Left ventricle myocardium superior (tissue), 1 donor: ENCODE measurements around the gene TTN. TPM values are rescaled to one million over a fixed set of nuclear protein-coding genes. Genes with fewer than 3 reads are reported as not detected.
A peak's percentile ranks its signal among the peaks of the same experiment; 100 is the strongest.

ENCODE experiments used
- ATAC-seq: fragments of 200-7000 bp; cut with Tn5 transposase; one replicate; pipeline ENCODE4 v1.9.1; 2020; ENCODE audit warnings: mild to moderate bottlenecking, moderate library complexity
- DNase-seq: peaks from one replicate; pipeline ENCODE4 v3.0.0-alpha.2; 2020
- intact Hi-C: fragments of 100-400 bp; cut with micrococcal nuclease; formaldehyde crosslinking; loops from one replicate; pipeline ENCODE4 v1.11.0; 2022
- total RNA-seq: library from RNA; stranded (reverse); fragmentation: NEBNext Ultra II Directional; extraction: Animal tissue kit (Norgen Biotek cat#: 25700); gene quantifications from one replicate; pipeline ENCODE4 v1.2.1, GENCODE V29; 2021
- donor health status: DM: no; HTN: yes; CAD: no; lungs with severe emphysema.

The TTN gene
- total RNA-seq, 1 donor from 2014 or later, result 3,610 TPM

DNA sequence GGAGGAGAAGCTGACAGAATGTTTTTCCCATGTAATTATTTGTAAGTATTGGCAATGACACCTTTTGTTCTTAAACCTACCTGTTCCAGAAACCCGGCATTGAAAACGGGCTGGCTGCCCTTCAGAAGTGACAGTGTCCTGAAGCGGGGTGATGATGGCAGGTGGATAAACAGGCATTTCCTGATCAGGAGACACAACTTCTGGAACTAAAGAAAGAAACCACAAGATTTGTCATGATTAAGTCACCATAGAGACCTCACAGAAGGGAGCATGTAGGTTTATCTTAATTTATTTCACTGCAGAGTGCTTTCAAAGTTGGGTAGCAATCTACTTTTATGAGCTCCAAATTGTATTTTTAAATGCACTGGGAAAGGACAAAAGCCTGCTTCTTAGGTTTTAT lies 43.1 kb downstream of the TTN start:
- DNase-seq, result no peak
- intact Hi-C loops, result no loop called here
- no peak for ATAC-seq

GRCh38 chr2:178761759-178762371 lies 45.4 kb downstream of the TTN start:
- DNase-seq (no peak), ATAC-seq (no peak)
- intact Hi-C loops, result no loop called here

DNA sequence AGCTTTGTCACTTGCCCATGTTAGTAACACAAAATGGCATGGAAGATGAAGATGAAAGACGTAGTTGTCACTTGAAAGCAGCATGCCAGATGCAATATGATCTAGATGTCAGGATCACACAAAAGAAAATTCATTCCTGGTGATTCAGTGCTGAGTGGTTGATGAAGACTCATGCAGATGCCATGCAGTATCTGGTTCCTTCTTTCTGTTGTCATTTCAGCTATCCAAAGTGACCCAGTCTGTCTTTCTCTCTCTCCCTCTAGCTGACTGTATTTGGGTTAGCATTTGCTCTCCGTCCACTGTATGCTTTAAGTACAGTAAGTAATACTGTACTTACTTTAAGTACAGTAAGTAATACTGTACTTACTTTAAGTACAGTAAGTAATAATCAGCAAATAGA lies 50.4 kb downstream of the TTN start:
- DNase-seq (no peak), ATAC-seq (peak; percentile 49)
- intact Hi-C loops, result no loop called here

GRCh38 chr2:178756343-178756742 lies 50.9 kb downstream of the TTN start:
- intact Hi-C loops, result no loop called here
- no peak for DNase-seq
- ATAC-seq, result peak; percentile 6

GRCh38 chr2:178747767-178748166 lies 59.5 kb downstream of the TTN start:
- no peak for DNase-seq
- peak; percentile 25 for ATAC-seq
- intact Hi-C loops, result no loop called here

DNA sequence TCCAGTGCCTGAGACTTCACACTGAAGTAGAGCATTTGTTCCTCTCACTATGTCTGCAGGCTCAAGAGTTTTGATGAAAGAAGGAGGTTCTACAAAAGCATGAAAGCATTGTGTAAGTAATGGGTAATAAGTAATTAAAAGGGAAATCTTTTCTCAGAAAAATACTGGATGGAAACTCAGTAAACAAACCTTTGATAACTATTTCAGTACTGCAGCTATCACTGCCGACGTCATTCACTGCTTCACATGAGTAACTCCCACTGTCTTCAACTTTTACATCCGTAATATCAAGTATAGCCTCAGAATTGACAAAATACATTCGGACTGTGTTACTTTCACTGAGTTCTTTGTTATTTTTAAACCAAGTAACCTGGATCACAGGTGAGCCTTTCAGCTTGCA lies 72.7 kb downstream of the TTN start:
- DNase-seq (no peak), ATAC-seq (no peak)
- intact Hi-C loops, result no loop called here

DNA sequence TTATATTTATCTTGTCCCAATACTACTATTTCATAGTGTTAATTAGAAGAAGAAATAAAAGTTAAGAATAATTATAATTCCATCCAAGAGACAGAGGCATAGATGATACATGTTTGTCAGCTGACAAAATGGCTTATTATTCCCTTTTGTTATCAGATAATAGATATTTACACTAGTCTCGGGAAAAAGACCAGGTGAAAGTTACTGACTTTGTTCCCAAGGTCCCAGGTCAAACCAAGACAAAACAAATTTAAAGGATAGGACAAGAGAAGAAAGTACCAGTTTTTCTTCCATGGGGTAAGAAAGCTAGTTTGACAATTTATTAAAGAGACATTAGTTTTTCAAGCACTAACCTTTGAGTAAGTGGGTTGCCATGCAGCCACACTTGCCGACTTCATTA lies 73.2 kb downstream of the TTN start:
- DNase-seq (no peak), ATAC-seq (no peak)
- intact Hi-C loops, result no loop called here

- no peak for DNase-seq
- ATAC-seq, result no peak
- intact Hi-C loops, result no loop called here
These were observed 74.3 kb downstream of the TTN start for GRCh38 chr2:178732913-178733312.

DNA sequence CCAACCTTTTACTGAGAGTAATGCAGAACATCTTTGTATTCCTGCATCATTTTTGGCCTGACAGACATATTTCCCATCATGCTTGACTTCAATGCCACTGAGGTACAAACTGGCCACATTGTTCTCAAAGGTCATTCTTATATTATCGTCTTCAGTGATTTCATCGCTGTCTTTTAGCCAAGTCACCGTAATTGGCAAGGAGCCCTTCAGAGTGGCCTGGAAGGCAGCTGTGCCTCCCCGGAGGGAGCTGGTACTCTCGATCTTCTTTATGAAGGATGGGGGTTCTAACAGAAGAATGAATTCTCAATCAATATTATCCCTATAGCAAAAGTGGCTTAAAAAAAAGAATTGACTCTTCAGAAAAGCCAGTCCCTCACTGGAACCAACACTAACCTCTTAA lies 75.9 kb downstream of the TTN start:
- intact Hi-C loops, result no loop called here
- peak; percentile 15 for ATAC-seq

DNA sequence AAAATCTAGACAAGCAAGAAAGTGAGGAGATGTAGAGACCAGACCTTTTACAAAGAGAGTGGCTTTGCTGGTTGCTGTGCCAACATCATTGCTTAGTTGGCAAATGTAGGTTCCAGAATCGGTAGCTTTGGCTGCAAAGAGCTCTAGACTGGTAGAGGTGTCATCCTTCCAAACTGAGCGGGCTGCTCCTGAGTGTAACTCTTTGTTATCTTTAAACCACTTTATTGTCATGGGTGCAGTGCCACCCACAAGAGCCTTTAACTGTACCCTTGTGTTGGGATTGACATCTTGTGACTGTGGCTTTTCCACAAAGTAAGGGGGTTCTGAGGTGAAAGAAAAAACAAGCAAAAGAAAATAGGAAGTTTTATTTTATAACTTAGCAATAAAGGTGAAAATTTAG lies 77.2 kb downstream of the TTN start:
- DNase-seq (peak; percentile 12), ATAC-seq (peak; percentile 34)
- intact Hi-C loops, result no loop called here

More for the DNA sequence above, 75.9 kb downstream of the TTN start:
- no peak for DNase-seq

GRCh38 chr2:178723786-178724346 lies 83.4 kb downstream of the TTN start:
- ATAC-seq, result peak; percentile 6
- no peak for DNase-seq
- intact Hi-C loops, result no loop called here

DNA sequence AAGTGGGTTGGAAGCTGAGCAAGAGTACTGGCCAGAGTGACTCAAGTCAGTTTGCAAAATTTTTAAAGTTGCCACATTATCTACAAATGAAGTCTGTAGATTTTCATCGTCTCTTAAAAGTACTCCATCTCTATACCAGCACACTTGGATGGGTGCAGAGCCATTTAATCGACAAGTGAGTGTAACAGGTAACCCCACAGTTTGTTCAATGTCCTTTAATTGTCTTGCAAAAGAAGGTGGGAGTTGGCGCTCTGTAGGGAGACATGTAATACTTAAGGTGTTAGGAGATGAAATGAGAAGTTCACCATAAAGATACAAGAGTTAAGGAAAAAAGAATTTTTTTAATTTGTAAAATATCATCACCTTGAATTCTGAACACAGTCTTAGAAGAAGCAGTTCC lies 84.9 kb downstream of the TTN start:
- no peak for ATAC-seq
- DNase-seq, result no peak
- intact Hi-C loops, result no loop called here

- DNase-seq, result no peak
- ATAC-seq, result peak; percentile 36
- intact Hi-C loops, result no loop called here
These were observed 88.2 kb downstream of the TTN start for GRCh38 chr2:178718988-178719387.

- intact Hi-C loops, result no loop called here
- no peak for DNase-seq
- peak; percentile 2 for ATAC-seq
These were observed 88.9 kb downstream of the TTN start for GRCh38 chr2:178718283-178718682.

DNA sequence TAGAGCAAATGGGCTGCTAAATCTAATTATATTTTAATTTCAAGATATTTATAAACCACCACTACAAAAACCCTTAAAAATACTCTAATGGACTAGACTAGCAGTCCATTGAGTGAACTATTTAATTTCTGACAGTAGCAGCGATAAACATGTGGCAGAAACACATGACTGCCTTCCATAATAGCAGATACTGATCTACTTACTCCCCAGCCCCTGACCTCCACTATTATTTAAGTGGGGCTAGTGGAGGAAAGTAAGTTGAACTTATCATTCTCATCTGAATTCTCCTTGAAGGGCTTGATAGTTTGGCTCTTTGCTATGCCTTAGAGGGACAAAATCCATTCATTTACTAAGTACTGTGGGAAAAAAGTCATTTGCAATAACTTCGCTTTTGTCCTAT lies 90.8 kb downstream of the TTN start:
- intact Hi-C loops, result no loop called here
- no peak for ATAC-seq
- no peak for DNase-seq

GRCh38 chr2:178715366-178715765 lies 91.9 kb downstream of the TTN start:
- DNase-seq, result no peak
- peak; percentile 4 for ATAC-seq
- intact Hi-C loops, result no loop called here

DNA sequence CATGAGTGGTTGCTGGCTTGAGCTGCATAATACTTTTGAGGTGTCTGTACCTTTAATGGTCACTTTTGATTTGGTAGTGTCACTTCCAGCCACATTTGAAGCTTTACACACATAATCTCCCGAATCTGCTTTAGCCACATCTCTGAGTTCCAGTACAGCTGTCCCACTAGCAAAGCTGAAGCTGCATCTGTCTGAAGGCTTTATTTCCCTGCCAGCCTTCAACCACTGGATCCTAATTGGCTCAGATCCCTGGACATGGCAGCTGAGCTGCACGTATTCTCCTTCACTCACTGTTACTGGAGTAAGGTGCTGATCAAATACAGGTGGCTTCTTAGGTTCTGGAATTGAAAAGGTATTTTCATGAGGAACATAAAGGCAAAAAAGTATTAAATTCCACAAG lies 99.7 kb downstream of the TTN start:
- intact Hi-C loops, result no loop called here
- ATAC-seq, result peak; percentile 19

GRCh38 chr2:178704876-178705275 lies 102.3 kb downstream of the TTN start:
- intact Hi-C loops, result no loop called here
- DNase-seq (no peak), ATAC-seq (no peak)

More for the DNA sequence above, 99.7 kb downstream of the TTN start:
- DNase-seq, result no peak

DNA sequence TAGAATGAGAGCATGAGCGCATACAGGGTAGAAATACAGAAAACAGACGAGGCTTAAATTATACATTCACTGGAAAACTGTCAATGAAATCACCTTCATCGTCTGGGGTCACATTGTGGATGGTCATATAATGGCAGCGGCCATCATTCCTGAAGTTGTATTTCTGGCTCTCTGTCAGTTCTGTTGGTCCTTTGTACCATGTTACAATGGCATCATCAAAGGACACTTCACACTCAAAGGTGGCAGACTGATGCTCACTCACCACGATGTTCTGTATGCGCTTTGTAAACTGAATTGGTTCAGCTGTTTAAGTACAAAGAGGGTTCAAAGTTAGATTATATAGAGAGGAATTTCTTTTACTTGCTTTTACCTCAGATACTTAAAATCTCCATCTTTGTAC lies 104.9 kb downstream of the TTN start:
- DNase-seq (no peak), ATAC-seq (peak; percentile 15)
- intact Hi-C loops, result no loop called here

DNA sequence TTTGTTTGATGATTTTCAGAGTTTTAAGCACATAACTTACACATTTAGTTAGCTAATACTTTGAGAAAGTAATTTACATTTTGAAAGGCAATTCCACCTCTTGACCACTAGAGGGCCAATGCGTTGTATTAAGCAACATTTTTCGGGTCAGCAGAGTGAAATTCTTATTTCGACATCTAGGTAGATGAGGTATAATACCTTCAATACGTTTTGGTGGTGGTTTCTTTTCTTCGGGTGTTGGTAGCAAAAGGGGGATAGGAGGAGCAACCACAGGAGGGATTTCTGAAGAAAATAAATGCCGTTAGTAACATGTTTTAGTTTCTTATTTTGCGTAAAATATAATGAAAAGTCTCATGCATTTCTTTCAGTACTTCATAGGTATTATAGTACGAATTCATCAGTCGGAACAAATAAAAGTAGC lies 106.3 kb downstream of the TTN start:
- intact Hi-C loops, result no loop called here
- DNase-seq (no peak), ATAC-seq (no peak)

- DNase-seq (no peak), ATAC-seq (no peak)
- intact Hi-C loops, result no loop called here
These were observed 107.1 kb downstream of the TTN start for GRCh38 chr2:178700136-178700535.
